Naive thymus-derived CD8-positive, alpha-beta T cell (primary cell): ENCODE data around the gene PRIMA1. TPM values are rescaled to one million over a fixed set of nuclear protein-coding genes. Genes with fewer than 3 reads are reported as not detected.

Experiments used
- ATAC-seq, 2 donors: fragments of 150-1000 bp; cut with Tn5 transposase in 1 of 2; sonication (Bioruptor Pico), chemical (Tn5 transposase) in 1 of 2; 1 replicate in 1 of 2; 2 replicates in 1 of 2; pipeline ENCODE4 v1.10.0; 2021; ENCODE audit warnings: mild to moderate bottlenecking in 2 of 2, moderate library complexity in 2 of 2
- POLR2A ChIA-PET: fragments of 350-600 bp; sonication (Branson Sonifier 250); formaldehyde crosslinking; loops from one replicate; lab custom pipeline; 2021; ENCODE audit warnings: antibody characterized with exemption; lab: Charles Lee
- DNase-seq, 10 donors: peaks; one replicate each; pipeline versions ENCODE4 v3.0.0 to v3.0.0-alpha.2; 2020 to 2022
- H3K27ac Mint-ChIP-seq, 10 donors: one replicate each; pipeline ENCODE4 v1.8.0; 2020 to 2022; ENCODE audit warnings: mild to moderate bottlenecking in 10 of 10, mixed read lengths in 10 of 10, moderate library complexity in 4 of 10, inconsistent platforms in 1 of 10
- H3K27me3 Mint-ChIP-seq, 5 donors: one replicate each; pipeline ENCODE4 v1.8.0; 2021 to 2022; ENCODE audit warnings: mixed read lengths in 5 of 5
- H3K36me3 Mint-ChIP-seq, 3 donors: one replicate each; pipeline ENCODE4 v1.8.0; 2020 to 2022; ENCODE audit warnings: mixed read lengths in 3 of 3, mild to moderate bottlenecking in 2 of 3, inconsistent platforms in 1 of 3
- H3K4me1 Mint-ChIP-seq, 4 donors: one replicate each; pipeline ENCODE4 v1.8.0; 2021 to 2022; ENCODE audit warnings: mixed read lengths in 4 of 4
- H3K4me3 Mint-ChIP-seq, 10 donors: one replicate each; pipeline ENCODE4 v1.8.0; 2020 to 2022; ENCODE audit warnings: mild to moderate bottlenecking in 10 of 10, mixed read lengths in 10 of 10, moderate library complexity in 6 of 10, inconsistent platforms in 1 of 10
- H3K9me3 Mint-ChIP-seq, 9 donors: one replicate each; pipeline ENCODE4 v1.8.0; 2020 to 2022; ENCODE audit warnings: mixed read lengths in 9 of 9, mild to moderate bottlenecking in 3 of 9, inconsistent platforms in 1 of 9, moderate library complexity in 1 of 9
- polyA plus RNA-seq, 3 donors: library from polyadenylated mRNA; unstranded; fragments of 300-500 nt; fragmentation: Illumina TruSeq; gene quantifications; one replicate each; pipeline ENCODE4 v1.2.3, GENCODE V29; 2021
- total RNA-seq, 8 experiments: library from RNA in 2 of 8; stranded (reverse) in 2 of 8; gene quantifications; one replicate each; pipeline ENCODE4 v1.2.3 and lab custom pipeline; 2021 to 2026

The PRIMA1 gene
- total RNA-seq: not detected
- not detected for polyA plus RNA-seq
- total RNA-seq (lab: John Stamatoyannopoulos, UW): 0 reads per million in 6 experiments

- Mint-ChIP-seq H3K4me3 (peak within 1 kb of the TSS in 2 of 10 donors; percentile 4 to 40), H3K36me3 (no peaks in the 10 kb centered on the region), H3K27me3 (peaks cover 27 to 90% (median 52%) of the 10 kb centered on the region in 5 donors), H3K9me3 (peaks cover 0 to 2% (median 0%) of the 10 kb centered on the region in 9 donors), H3K4me1 (peaks cover 2 to 16% (median 7%) of the 10 kb centered on the region in 4 donors), H3K27ac (no peak within 1 kb of the TSS)
- POLR2A ChIA-PET: no interaction called here
- DNase-seq (no peak), ATAC-seq (no peak)
Observed at GRCh38 chr14:93788293-93788542, at the start of gene PRIMA1. Gene PRIMA1, minus strand, starts transcription at chr14:93788485. Its CDS starts 767 bp downstream, at chr14:93787718.

GRCh38 chr14:93834699-93835371 lies 46.5 kb upstream of the PRIMA1 start:
- Mint-ChIP-seq H3K4me3 (no peak overlapping the region), H3K9me3 (peaks cover 0 to 7% (median 0%) of the 10 kb centered on the region in 9 donors), H3K36me3 (no peaks in the 10 kb centered on the region), H3K27ac (no peak overlapping the region), H3K4me1 (peaks cover 0 to 1% (median 0%) of the 10 kb centered on the region in 4 donors), H3K27me3 (peaks cover 11 to 50% (median 23%) of the 10 kb centered on the region in 5 donors)
- DNase-seq (no peak), ATAC-seq (no peak)
- POLR2A ChIA-PET: no interaction called here

- Mint-ChIP-seq H3K9me3 (peaks cover 0 to 7% (median 0%) of the 10 kb centered on the region in 9 donors), H3K4me1 (peaks cover 0 to 1% (median 0%) of the 10 kb centered on the region in 4 donors), H3K27ac (no peak overlapping the region), H3K27me3 (peaks cover 2 to 42% (median 19%) of the 10 kb centered on the region in 5 donors), H3K4me3 (no peak overlapping the region), H3K36me3 (no peaks in the 10 kb centered on the region)
- no peak for ATAC-seq
- POLR2A ChIA-PET: no interaction called here
- DNase-seq: no peak
Observed at GRCh38 chr14:93832665-93833064, 44.4 kb upstream of the PRIMA1 start.

GRCh38 chr14:93832081-93832480 lies 43.8 kb upstream of the PRIMA1 start:
- POLR2A ChIA-PET: no interaction called here
- Mint-ChIP-seq H3K9me3 (peaks cover 0 to 7% (median 0%) of the 10 kb centered on the region in 9 donors), H3K27me3 (peaks cover 2 to 36% (median 19%) of the 10 kb centered on the region in 5 donors), H3K4me1 (peaks cover 0 to 1% (median 0%) of the 10 kb centered on the region in 4 donors), H3K27ac (no peak overlapping the region), H3K36me3 (no peaks in the 10 kb centered on the region), H3K4me3 (no peak overlapping the region)
- no peak for DNase-seq
- no peak for ATAC-seq

GRCh38 chr14:93830753-93831461 lies 42.6 kb upstream of the PRIMA1 start:
- peaks cover 3 to 43% (median 23%) of the 10 kb centered on the region in 5 donors for H3K27me3 Mint-ChIP-seq
- no peak overlapping the region for H3K27ac Mint-ChIP-seq
- no peak overlapping the region for H3K4me3 Mint-ChIP-seq
- no peak for DNase-seq
- POLR2A ChIA-PET: interaction anchor here (0.7 kb wide), 1 partner anchor 105 kb away, joined by 3 read pairs; no protein-coding TSS in a partner anchor
- H3K9me3 Mint-ChIP-seq: peaks cover 0 to 2% (median 0%) of the 10 kb centered on the region in 9 donors
- H3K4me1 Mint-ChIP-seq: peaks cover 0 to 1% (median 0%) of the 10 kb centered on the region in 4 donors
- no peaks in the 10 kb centered on the region for H3K36me3 Mint-ChIP-seq
- ATAC-seq: no peak

- DNase-seq: no peak
- Mint-ChIP-seq H3K27ac (no peak overlapping the region), H3K4me1 (peaks cover 0 to 1% (median 0%) of the 10 kb centered on the region in 4 donors), H3K4me3 (no peak overlapping the region), H3K36me3 (no peaks in the 10 kb centered on the region), H3K9me3 (no peaks in the 10 kb centered on the region), H3K27me3 (peaks cover 3 to 45% (median 26%) of the 10 kb centered on the region in 5 donors)
- no peak for ATAC-seq
- POLR2A ChIA-PET: no interaction called here
Observed at GRCh38 chr14:93829839-93830481, 41.7 kb upstream of the PRIMA1 start.

GRCh38 chr14:93825235-93825553 lies 36.9 kb upstream of the PRIMA1 start:
- Mint-ChIP-seq H3K9me3 (peaks cover 0 to 3% (median 0%) of the 10 kb centered on the region in 9 donors), H3K27ac (no peak overlapping the region), H3K4me3 (no peak overlapping the region), H3K27me3 (peaks cover 3 to 31% (median 21%) of the 10 kb centered on the region in 5 donors), H3K36me3 (no peaks in the 10 kb centered on the region), H3K4me1 (peaks cover 0 to 1% (median 0%) of the 10 kb centered on the region in 4 donors)
- ATAC-seq (no peak), DNase-seq (no peak)
- POLR2A ChIA-PET: no interaction called here

GRCh38 chr14:93824518-93825234 lies 36.4 kb upstream of the PRIMA1 start:
- H3K36me3 Mint-ChIP-seq: no peaks in the 10 kb centered on the region
- peaks cover 0 to 4% (median 0%) of the 10 kb centered on the region in 9 donors for H3K9me3 Mint-ChIP-seq
- DNase-seq (no peak), ATAC-seq (no peak)
- H3K4me1 Mint-ChIP-seq: no peaks in the 10 kb centered on the region
- POLR2A ChIA-PET: no interaction called here
- no peak overlapping the region for H3K4me3 Mint-ChIP-seq
- H3K27ac Mint-ChIP-seq: no peak overlapping the region
- H3K27me3 Mint-ChIP-seq: peaks cover 3 to 31% (median 22%) of the 10 kb centered on the region in 5 donors

- H3K27me3 Mint-ChIP-seq: peaks cover 5 to 31% (median 22%) of the 10 kb centered on the region in 5 donors
- no peak overlapping the region for H3K4me3 Mint-ChIP-seq
- H3K27ac Mint-ChIP-seq: no peak overlapping the region
- POLR2A ChIA-PET: no interaction called here
- ATAC-seq (no peak), DNase-seq (no peak)
- H3K36me3 Mint-ChIP-seq: no peaks in the 10 kb centered on the region
- H3K9me3 Mint-ChIP-seq: peaks cover 0 to 5% (median 0%) of the 10 kb centered on the region in 9 donors
- H3K4me1 Mint-ChIP-seq: no peaks in the 10 kb centered on the region
Observed at GRCh38 chr14:93824076-93824475, 35.8 kb upstream of the PRIMA1 start.

- H3K9me3 Mint-ChIP-seq: peaks cover 0 to 7% (median 0%) of the 10 kb centered on the region in 9 donors
Observed at GRCh38 chr14:93821051-93821450, 32.8 kb upstream of the PRIMA1 start.

GRCh38 chr14:93818857-93819256 lies 30.6 kb upstream of the PRIMA1 start:
- Mint-ChIP-seq H3K4me3 (no peak overlapping the region), H3K9me3 (peaks cover 6 to 29% (median 18%) of the 10 kb centered on the region in 9 donors), H3K36me3 (peaks cover 0 to 17% (median 0%) of the 10 kb centered on the region in 3 donors), H3K27me3 (peaks cover 3 to 28% (median 15%) of the 10 kb centered on the region in 5 donors), H3K27ac (peak overlapping the region in 2 of 10 donors; percentile 57 to 70), H3K4me1 (peaks cover 0 to 2% (median 0%) of the 10 kb centered on the region in 4 donors)
- DNase-seq: no peak
- no peak for ATAC-seq
- POLR2A ChIA-PET: no interaction called here

More at GRCh38 chr14:93821051-93821450, 32.8 kb upstream of the PRIMA1 start:
- Mint-ChIP-seq H3K4me1 (peaks cover 0 to 2% (median 0%) of the 10 kb centered on the region in 4 donors), H3K27me3 (peaks cover 5 to 37% (median 18%) of the 10 kb centered on the region in 5 donors), H3K27ac (no peak overlapping the region), H3K36me3 (peaks cover 0 to under 1% (median 0%) of the 10 kb centered on the region in 3 donors), H3K4me3 (no peak overlapping the region)
- POLR2A ChIA-PET: no interaction called here
- no peak for ATAC-seq
- DNase-seq: no peak

- Mint-ChIP-seq H3K4me1 (no peaks in the 10 kb centered on the region), H3K36me3 (peaks cover 0 to 30% (median 0%) of the 10 kb centered on the region in 3 donors), H3K27ac (no peak overlapping the region), H3K27me3 (peaks cover 3 to 18% (median 6%) of the 10 kb centered on the region in 5 donors), H3K9me3 (peaks cover 11 to 76% (median 30%) of the 10 kb centered on the region in 9 donors), H3K4me3 (no peak overlapping the region)
- POLR2A ChIA-PET: no interaction called here
- ATAC-seq: no peak
- DNase-seq: no peak
Observed at GRCh38 chr14:93811676-93812075, 23.4 kb upstream of the PRIMA1 start.
